GM18951 (cell line): ENCODE measurements around the gene EXOC6B.

Experiments used
- POLR2A ChIP-seq: IDR thresholded peaks from 4 replicates; pipeline ENCODE4 v1.6.1; 2011; ENCODE audit warnings: mild to moderate bottlenecking; ENCODE audit not compliant: insufficient read length, insufficient read depth; ENCODE audit errors: extremely low read depth
- in situ Hi-C: fragments of 300-500 bp; cut with MboI; formaldehyde crosslinking; loops from one replicate; pipeline ENCODE4 v1.12.0; 2022; ENCODE audit warnings: low sequenced_read_pairs, mixed read lengths, inconsistent platforms; ENCODE audit not compliant: unreplicated experiment

EXOC6B gene

GRCh38 chr2:72338076-72338475, 487.8 kb downstream of the EXOC6B start:
- in situ Hi-C loops = no loop called here
- no peak for TF ChIP-seq POLR2A

DNA sequence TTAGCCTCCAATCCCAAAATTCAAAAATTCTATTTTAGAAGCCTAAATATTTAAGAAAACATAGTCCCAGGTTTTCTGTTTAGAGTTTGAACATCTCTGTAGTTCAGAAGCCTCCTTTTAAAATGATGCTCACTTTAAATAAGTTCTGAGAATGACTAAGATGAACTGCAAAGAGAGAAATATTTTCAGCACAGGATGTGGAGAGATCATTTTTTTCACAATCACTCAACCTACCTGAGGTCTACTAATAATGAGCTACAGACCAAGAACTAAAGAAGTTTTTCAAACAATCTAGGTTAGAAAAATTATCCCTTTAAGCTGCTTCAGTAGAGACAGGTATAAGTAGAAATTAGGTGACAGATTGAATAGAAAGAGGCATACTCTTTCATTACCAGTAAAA, 493.1 kb downstream of the EXOC6B start:
- in situ Hi-C loops = no loop called here
- no peak for TF ChIP-seq POLR2A

DNA sequence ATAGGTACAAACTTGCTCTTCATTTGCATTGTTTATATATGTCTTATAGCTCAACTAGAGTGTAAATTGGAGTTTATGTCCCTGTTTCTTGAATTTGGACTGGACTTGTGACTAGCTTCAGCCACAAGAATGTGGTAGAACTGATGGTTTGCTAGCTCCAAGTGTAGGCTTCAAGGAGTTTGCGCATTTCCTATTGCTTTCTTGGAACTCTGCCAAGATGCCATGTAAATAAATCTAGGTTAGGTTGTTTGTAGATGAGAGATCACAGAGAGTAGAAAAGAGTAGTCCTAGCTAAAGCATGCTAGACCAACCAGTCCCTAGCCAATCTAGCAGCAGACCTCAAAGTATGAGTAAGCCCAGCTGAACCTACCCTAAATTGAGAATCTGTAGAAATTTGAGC, 495.2 kb downstream of the EXOC6B start:
- TF ChIP-seq POLR2A = no peak
- in situ Hi-C loops = no loop called here

DNA sequence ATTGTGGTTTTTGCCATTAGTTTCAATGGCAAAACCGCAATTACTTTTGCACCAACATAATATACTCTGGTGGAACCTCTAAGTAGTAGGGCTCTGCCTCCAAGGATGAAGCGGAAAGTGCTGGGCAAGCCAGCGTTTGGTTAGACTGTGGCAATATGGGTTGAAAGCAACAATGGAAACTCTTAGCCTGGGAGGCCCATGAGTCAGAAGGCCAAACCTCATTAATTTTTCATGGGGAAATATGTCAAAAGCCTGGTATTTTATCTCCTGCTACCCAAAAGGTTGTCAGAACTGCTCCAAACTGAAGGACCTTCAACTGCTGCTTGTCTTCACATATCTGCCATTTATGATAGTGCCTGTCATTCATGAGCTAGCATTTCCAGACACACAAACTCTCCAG, 499.1 kb downstream of the EXOC6B start:
- in situ Hi-C loops = no loop called here
- no peak for TF ChIP-seq POLR2A

GRCh38 chr2:72325592-72326422, 500.0 kb downstream of the EXOC6B start:
- no peak for TF ChIP-seq POLR2A
- in situ Hi-C loops = no loop called here

DNA sequence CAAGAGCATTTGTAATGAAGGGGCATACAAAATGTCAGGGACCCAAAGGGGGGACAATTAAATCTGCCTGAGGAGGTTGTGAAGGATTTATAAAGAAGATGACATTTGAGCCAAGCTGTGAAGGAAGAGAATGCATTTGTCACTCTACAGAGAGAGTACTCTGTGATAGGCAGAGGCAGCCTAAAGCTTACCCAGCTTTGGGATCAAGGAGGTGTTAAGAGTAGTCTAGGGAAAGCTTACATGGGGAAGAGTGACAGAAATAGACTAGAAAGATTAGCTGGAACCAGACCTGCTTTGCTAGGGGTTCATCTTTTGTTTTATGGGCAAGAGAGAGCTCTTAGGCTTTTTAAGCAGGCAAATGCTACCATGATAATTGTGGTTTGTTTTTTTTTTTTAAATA, 509.1 kb downstream of the EXOC6B start:
- in situ Hi-C loops = no loop called here
- no peak for TF ChIP-seq POLR2A

- no peak for TF ChIP-seq POLR2A
Measured at GRCh38 chr2:72300147-72300684, 525.6 kb downstream of the EXOC6B start.

DNA sequence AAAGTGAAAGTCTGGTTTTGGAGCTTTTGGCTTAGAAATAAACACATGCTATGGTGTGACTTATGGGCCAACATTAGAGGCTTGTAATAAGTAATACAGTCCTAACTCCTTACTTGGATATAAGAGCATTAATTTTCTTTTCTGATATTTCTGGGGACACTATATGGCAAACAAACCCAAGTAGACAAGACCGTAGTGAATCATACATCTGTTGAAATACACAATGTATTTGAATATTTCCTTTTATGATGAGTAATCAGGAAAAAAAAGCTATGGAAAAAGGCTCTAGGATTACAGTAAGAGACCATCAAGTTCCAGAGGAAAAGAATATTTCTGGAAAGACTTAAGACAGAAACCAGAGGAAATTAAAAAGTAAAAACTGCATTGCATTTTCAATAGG, 532.2 kb downstream of the EXOC6B start:
- no peak for TF ChIP-seq POLR2A
- in situ Hi-C loops = no loop called here

More at GRCh38 chr2:72300147-72300684, 525.6 kb downstream of the EXOC6B start:
- in situ Hi-C loops = no loop called here

- no peak for TF ChIP-seq POLR2A
Measured at GRCh38 chr2:72292433-72292832, 533.4 kb downstream of the EXOC6B start.

GRCh38 chr2:72291059-72291458, 534.8 kb downstream of the EXOC6B start:
- in situ Hi-C loops = no loop called here
- no peak for TF ChIP-seq POLR2A

More at GRCh38 chr2:72292433-72292832, 533.4 kb downstream of the EXOC6B start:
- in situ Hi-C loops = no loop called here

DNA sequence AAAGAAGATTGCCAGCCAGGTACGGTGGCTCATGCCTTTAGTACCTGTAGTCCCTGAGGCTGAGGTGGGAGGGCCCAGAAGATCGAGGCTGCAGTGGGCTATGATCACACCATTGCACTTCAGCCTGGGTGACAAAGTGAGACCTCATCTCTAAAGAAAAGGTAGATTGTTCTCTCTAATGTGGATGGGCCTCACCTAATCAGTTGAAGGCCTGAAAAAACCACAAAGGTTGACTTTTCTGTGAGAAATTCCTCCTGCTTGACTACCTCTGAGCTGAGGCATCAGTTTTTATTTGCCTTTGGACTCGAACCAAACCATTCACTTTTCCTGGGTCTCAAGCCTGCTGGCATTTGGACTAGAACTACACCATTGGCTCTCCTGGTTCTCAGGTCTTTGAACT, 536.1 kb downstream of the EXOC6B start:
- in situ Hi-C loops = no loop called here
- no peak for TF ChIP-seq POLR2A

DNA sequence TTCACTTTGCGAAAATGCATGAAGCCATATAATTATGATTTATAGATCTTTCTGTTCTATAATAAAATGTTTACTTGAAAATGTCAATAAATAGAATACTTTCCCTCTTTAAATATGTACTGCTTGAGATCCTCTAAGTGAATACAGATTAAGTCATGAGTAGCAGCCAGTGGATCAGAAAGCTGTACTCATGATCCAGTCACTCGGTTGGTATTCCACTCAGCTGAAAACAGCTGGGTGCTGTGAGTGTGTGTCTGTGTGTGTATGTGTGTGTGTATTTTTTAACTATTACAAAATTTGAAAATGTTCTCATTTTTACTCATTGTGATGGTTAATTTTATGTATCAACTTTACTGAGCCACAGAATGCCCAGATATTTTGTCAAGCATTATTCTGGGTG, 536.5 kb downstream of the EXOC6B start:
- TF ChIP-seq POLR2A = no peak

GRCh38 chr2:72278046-72278445, 547.8 kb downstream of the EXOC6B start:
- in situ Hi-C loops = no loop called here
- no peak for TF ChIP-seq POLR2A

More for the DNA sequence above, 536.5 kb downstream of the EXOC6B start:
- in situ Hi-C loops = no loop called here

- TF ChIP-seq POLR2A = no peak
- in situ Hi-C loops = no loop called here
Measured at GRCh38 chr2:72276876-72277275, 549.0 kb downstream of the EXOC6B start.
